Effector CD8-positive, alpha-beta T cell (primary cell): ENCODE data around the gene MYO15A.

Source experiments
- DNase-seq: peaks from one replicate; lab custom pipeline; 2025; lab: John Stamatoyannopoulos, UW

The MYO15A gene

DNA sequence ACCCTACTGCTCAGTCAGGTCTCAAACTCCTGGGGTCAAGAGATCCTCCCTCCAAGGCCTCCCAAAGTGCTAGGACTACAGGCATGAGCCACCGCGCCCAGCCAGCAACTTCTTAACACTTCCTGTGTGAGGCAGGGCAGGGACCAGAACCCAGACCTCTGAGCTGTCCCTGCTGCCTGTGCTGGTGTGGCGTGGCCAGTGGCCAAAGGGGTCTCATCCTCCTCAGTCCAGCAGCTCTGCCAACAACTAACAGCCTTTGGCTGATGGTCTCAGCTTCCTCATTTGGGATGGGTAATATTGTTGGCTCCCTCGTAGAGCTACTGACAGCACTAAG is 115.5 kb downstream of the MYO15A start:
- DNase-seq = no peak

DNA sequence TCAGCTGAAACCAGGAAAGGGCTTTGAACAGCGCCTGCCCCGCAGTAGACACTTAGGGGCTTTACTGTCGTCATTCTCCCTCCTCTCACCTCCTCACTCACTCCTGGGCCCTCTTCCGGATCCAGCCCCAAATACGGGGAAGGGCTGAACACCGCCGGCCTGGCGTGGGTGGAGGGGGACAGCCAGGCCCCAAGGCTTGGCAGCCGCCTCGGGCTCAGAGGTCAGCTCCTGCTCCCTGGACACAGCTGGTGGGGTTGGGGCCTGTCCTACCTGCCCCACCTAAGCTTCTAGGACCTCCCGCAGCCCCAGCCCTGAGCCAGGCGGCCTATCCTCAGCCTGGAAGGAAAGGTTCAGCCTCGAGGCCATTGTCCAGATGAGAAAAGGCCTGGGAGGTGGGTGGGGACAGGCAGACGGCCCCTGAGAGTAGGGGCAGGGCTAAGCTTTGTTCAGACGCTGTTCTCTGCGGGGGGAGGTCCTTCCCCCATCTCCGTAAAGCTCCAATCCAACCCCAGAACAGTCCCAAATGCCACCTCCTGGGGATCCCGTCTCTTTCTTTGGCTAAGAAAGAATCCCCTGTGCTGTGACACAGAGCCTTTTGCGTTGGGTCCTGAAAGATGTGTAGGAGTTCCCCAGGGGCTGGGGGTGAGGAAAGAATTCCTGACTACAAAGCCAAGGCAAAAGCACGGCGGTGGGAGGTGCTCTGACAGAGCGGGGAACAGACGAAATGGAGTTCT is 116.0 kb downstream of the MYO15A start:
- DNase-seq = no peak

DNA sequence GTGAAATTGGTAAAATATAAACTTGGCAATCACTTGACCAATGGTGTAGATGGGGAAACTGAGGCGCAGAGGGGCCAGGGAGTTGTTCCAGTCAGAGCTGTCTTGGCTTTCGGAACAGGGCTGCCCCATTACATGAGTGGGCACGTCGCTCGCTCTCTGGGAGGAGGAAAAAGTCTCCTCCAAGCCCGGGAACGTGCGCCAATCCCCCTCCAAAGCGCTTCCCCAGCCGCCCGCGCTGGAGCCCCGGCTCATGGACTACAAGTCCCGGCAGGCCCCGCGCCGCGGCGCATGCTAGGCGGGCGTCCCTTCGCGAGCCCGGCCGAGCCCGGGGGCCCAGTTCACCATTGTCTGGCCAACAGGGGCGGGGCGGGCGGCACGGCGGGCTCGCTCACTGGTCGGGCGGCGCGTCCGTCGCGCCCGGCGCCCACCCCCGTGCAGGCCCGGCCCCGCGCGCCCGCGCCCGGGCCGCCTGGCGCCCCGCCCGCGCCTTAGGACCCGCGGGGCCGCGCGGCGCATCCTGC is 116.6 kb downstream of the MYO15A start, which contains the start of gene LLGL1:
Gene LLGL1, plus strand, starts transcription at position 515 of the 521 bp plus-strand sequence. CDS start 48 bp downstream, outside the sequence.
- DNase-seq = peak; percentile 93

DNA sequence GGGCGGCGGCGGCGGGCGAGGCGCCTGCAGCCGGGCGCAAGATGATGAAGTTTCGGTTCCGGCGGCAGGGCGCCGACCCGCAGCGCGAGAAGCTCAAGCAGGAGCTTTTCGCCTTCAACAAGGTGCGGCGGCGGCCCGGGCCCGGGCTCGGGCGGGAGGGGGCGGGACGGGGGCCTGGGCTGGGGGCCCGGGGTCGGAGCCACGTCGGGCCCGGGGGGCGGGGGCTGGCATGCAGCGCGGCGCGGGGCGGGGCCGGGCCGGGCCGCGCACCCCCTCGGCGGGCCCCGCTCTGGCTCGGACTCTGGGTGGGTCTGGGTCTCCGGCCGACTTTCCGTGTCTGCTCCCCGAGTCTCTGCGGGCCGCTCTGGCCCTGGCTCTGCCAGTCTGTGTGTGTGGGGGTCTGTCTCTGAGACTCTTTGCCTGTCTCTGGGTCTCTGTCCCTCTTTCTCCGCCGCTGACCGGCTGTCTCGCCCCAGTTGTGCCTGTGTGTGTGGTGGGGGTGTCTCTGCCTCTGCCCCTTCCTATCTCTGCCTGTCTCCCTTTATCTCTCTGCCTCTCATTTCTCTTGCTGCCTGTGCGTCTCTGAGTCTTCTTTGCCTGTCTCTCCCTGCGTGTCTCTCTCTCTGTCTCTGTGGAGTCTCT is 117.2 kb downstream of the MYO15A start:
- DNase-seq = no peak

DNA sequence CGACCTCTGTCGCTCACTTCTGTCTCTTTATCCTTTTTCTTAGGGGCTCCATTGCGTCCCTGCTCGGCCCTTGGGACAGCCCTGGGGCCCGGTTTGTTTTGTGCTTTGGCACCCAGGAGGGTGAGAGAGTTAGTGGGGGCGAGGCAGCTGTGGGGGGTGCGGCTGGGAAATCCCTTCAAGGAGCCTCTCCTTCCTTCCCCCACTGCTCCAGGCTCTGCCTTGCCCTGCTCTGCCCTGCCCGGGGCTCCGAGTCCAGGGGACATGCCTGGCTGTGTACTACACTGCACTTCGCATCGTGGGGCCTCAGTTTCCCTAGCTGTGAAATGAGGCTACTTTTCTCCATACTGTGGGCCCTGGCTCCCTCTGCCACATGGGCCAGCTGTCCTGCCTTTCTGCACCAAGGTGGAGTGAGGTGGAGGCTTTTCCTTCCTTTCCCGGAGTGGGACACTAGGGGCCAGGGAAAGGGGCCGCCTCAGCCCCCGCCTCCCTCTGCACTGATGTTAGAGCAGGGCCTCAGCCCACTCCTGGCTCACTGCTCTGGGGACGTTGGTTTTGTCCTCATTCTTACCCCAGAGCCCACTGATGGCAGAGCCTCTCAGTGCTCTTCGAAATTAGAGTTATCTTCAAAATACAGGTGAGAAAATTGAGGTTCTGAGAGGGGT is 117.9 kb downstream of the MYO15A start:
- no peak for DNase-seq

DNA sequence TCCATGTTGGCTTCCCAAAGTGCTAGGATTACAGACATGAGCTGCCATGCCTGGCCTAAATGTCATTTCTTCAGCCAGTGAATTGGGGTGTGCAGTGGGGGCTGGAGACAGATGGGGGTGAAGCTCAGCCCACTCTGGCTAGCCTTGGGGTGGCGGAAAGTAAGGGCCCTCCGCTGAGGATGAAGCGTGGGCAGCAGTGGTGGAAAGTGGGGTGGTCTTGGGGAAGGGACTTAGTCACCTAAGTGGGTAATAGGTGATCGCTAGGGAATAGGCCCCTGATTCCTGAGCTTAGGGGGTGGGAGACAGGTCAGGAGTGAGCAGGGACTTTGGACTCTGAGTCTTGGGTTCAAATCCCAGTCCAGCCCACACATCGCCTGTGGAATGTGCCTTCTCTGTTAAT is 119.1 kb downstream of the MYO15A start:
- no peak for DNase-seq

DNA sequence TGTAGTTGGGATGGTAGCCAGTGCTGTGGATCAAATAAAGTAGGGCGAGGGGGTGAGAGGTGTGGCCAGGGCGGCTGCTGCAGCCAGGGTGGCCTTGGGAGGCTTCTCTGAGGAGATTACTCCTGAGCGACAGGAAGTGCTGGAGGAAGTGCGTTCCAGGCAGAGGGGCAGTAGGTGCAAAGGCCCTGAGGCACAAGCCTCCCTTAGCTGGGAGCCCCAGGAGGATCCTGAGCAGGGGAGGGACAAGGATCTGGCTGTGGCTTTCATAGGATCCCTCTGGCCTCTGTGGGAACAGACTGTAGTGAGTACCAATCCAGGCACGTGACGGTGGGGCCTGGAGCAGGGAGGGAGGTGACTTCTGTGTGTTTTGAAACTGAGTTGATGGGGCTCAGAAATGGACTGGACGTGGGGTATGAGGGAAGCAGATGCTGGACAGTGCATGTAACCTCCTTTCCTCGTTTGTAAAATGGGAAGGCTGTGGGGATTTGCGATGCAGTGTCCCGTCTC is 119.7 kb downstream of the MYO15A start:
- no peak for DNase-seq

DNA sequence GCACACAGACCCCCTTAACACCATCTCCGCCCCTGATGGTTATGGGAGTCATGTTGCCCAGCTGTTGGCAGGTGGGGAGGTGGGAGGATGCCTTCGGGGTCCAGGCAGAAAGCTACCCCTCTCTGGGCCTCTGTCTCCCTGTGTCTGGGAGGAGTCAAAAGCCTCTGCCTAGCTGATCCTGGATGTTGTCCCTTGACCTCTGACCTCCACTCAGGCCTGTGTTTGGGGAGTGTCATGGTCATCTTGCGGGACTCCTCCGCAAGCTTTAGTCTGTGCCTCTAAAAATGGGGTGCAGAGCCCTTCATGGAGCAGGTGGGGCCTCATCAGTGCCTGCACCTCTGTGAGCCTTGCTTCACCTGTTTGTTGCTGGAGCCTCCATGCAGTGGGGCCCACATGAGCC is 120.7 kb downstream of the MYO15A start:
- DNase-seq = no peak
